Measurements from ENCODE around the gene SH3GLB2. TPM values are rescaled to one million over a fixed set of nuclear protein-coding genes. Genes with fewer than 3 reads are reported as not detected.
"Not testable (repeated sequence)": the region's sequence is repeated elsewhere in the genome, so short reads cannot be mapped to it uniquely, and the experiment has no call there.

SH3GLB2 gene
- total and polyA plus RNA-seq, 2 donors (not counting 1 experiment from before 2014, with no cell fraction given): 27.3 to 42.3 TPM

GRCh38 chr9:129005336-129005997, 22.7 kb downstream of the SH3GLB2 start:
- H3K9ac ChIP-seq (ENCODE audit: insufficient read depth, low read length): no peak overlapping the region
- no peak for TF ChIP-seq EZH2 (IDR thresholded peaks at IDR 0.05; ENCODE audit: low read length, missing control alignments)
- no peak for TF ChIP-seq CTCF (conservative IDR thresholded peaks at IDR 0.05 in 1 of 2, IDR thresholded peaks at IDR 0.05 in 1 of 2; ENCODE audit: low read depth in 1 of 2, low read length in 2 of 2)
- peaks cover 31% of the 10 kb centered on the region for H3K36me3 ChIP-seq (ENCODE audit: control insufficient read depth, insufficient read depth, low read length)
- no peaks in the 10 kb centered on the region for H3K9me3 ChIP-seq (ENCODE audit: control insufficient read depth, insufficient read depth, low read depth, low read length)
- no peaks in the 10 kb centered on the region for H3K27me3 ChIP-seq (ENCODE audit: control insufficient read depth, insufficient read depth, low read length)
- H3K4me2 ChIP-seq (ENCODE audit: extremely low read depth, insufficient read depth, low read length): no peak overlapping the region
- H3K4me1 ChIP-seq (ENCODE audit: control insufficient read depth, extremely low read depth, insufficient read depth, low read length): peaks cover 3% of the 10 kb centered on the region
- no peaks in the 10 kb centered on the region for H4K20me1 ChIP-seq (ENCODE audit: control insufficient read depth, extremely low read depth, insufficient read depth, low read length)
- H3K4me3 ChIP-seq (replicated peaks in 1 of 4; ENCODE audit: control extremely low read depth in 1 of 4, insufficient read depth in 1 of 4, low read depth in 3 of 4, low read length in 4 of 4): no peak overlapping the region
- H3K27ac ChIP-seq (ENCODE audit: insufficient read depth, low read length): no peak overlapping the region
- no peak for DNase-seq (ENCODE audit: low read depth in 2 of 2)
- no peak overlapping the region for H2AFZ ChIP-seq (ENCODE audit: low read length)
- H3K79me2 ChIP-seq (ENCODE audit: control insufficient read depth, insufficient read depth, low read length): no peaks in the 10 kb centered on the region

DNA sequence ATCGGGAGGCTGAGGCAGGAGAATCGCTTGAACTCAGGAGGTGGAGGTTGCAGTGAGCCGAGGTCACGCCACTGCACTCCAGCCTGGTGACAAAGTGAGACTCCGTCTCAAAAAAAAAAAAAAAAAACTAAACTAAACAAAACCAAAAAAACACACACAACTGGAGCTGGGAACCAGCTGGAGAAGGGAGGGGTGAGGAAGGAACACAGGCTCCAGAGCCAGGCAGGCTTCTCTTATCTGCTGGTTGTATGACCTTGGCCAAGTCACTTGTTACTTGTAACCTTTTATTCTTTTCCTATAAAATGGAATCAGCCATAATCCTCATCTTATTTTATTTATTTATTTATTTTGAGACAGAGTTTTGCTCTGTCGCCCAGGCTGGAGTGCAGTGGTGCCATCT, 24.0 kb downstream of the SH3GLB2 start:
- not testable (repeated sequence) for H2AFZ ChIP-seq (ENCODE audit: low read length)

DNA sequence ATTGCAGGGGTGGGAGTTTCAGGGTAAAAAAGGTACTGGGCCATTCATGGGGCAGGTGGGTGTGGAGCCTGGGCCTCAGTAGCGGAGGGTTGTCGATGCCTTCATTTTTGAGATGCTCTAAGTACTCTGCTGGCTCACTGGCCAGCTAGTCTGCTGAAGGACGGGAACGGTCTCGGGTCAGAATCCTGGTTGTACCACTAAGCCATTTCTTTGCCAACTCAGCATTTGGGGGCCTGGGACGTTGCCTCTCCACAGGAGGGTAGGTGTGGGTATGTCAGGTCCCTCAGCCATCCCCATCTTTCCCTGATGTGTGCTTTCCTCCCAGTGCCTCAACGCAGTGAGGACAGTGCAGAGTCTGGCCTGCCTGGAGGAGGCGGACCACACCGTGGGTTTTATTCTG, 25.1 kb downstream of the SH3GLB2 start:
- no peaks in the 10 kb centered on the region for H3K79me2 ChIP-seq (ENCODE audit: control insufficient read depth, insufficient read depth, low read length)
- H3K9ac ChIP-seq (ENCODE audit: insufficient read depth, low read length): no peak overlapping the region
- H3K27ac ChIP-seq (ENCODE audit: insufficient read depth, low read length): no peak overlapping the region
- TF ChIP-seq CTCF (conservative IDR thresholded peaks at IDR 0.05 in 1 of 2, IDR thresholded peaks at IDR 0.05 in 1 of 2; ENCODE audit: low read depth in 1 of 2, low read length in 2 of 2): no peak
- no peak for TF ChIP-seq EZH2 (IDR thresholded peaks at IDR 0.05; ENCODE audit: low read length, missing control alignments)
- no peaks in the 10 kb centered on the region for H4K20me1 ChIP-seq (ENCODE audit: control insufficient read depth, extremely low read depth, insufficient read depth, low read length)
- H3K9me3 ChIP-seq (ENCODE audit: control insufficient read depth, insufficient read depth, low read depth, low read length): no peaks in the 10 kb centered on the region
- no peak for DNase-seq (ENCODE audit: low read depth in 2 of 2)
- H3K4me1 ChIP-seq (ENCODE audit: control insufficient read depth, extremely low read depth, insufficient read depth, low read length): peaks cover 3% of the 10 kb centered on the region
- peaks cover 37% of the 10 kb centered on the region for H3K36me3 ChIP-seq (ENCODE audit: control insufficient read depth, insufficient read depth, low read length)
- H3K27me3 ChIP-seq (ENCODE audit: control insufficient read depth, insufficient read depth, low read length): no peaks in the 10 kb centered on the region
- no peak overlapping the region for H3K4me3 ChIP-seq (replicated peaks in 1 of 4; ENCODE audit: control extremely low read depth in 1 of 4, insufficient read depth in 1 of 4, low read depth in 3 of 4, low read length in 4 of 4)
- H2AFZ ChIP-seq (ENCODE audit: low read length): no peak overlapping the region
- H3K4me2 ChIP-seq (ENCODE audit: extremely low read depth, insufficient read depth, low read length): no peak overlapping the region

More for the DNA sequence above, 24.0 kb downstream of the SH3GLB2 start:
- peaks cover 36% of the 10 kb centered on the region for H3K36me3 ChIP-seq (ENCODE audit: control insufficient read depth, insufficient read depth, low read length)
- not testable (repeated sequence) for H3K79me2 ChIP-seq (ENCODE audit: control insufficient read depth, insufficient read depth, low read length); H3K9me3 ChIP-seq (ENCODE audit: control insufficient read depth, insufficient read depth, low read depth, low read length); H3K4me2 ChIP-seq (ENCODE audit: extremely low read depth, insufficient read depth, low read length); H3K4me1 ChIP-seq (ENCODE audit: control insufficient read depth, extremely low read depth, insufficient read depth, low read length); H3K9ac ChIP-seq (ENCODE audit: insufficient read depth, low read length); DNase-seq (ENCODE audit: low read depth in 2 of 2); H4K20me1 ChIP-seq (ENCODE audit: control insufficient read depth, extremely low read depth, insufficient read depth, low read length); H3K27ac ChIP-seq (ENCODE audit: insufficient read depth, low read length); H3K27me3 ChIP-seq (ENCODE audit: control insufficient read depth, insufficient read depth, low read length); H3K4me3 ChIP-seq (replicated peaks in 1 of 4; ENCODE audit: control extremely low read depth in 1 of 4, insufficient read depth in 1 of 4, low read depth in 3 of 4, low read length in 4 of 4)
